ENCODE results near the gene PELI2.

GRCh38 chr14:56300495-56300894 is 182.3 kb downstream of the PELI2 start:
- TF ChIP-seq CTCF (IDR thresholded peaks at IDR 0.05) (no peak), POLR2A (IDR thresholded peaks at IDR 0.05) (no peak)
